Measurements from ENCODE around the gene MEIKIN. TPM values are rescaled to one million over a fixed set of nuclear protein-coding genes. Genes with fewer than 3 reads are reported as not detected.

Gene MEIKIN
- total RNA-seq, 1 donor from 2014 or later, result not detected

GRCh38 chr5:131932235-131932634 is 13.2 kb downstream of the MEIKIN start:
- DNase-seq (ENCODE audit: low read depth, low spot score), result no peak
- H3K27ac Mint-ChIP-seq (ENCODE audit: unreplicated experiment), result no peak overlapping the region

GRCh38 chr5:131928957-131929356 is 16.5 kb downstream of the MEIKIN start:
- H3K4me1 Mint-ChIP-seq, result no peaks in the 10 kb centered on the region
- TF ChIP-seq CTCF (conservative IDR thresholded peaks at IDR 0.05), result no peak
- DNase-seq (ENCODE audit: low read depth, low spot score), result no peak
- no peak overlapping the region for H3K4me3 Mint-ChIP-seq
- peaks cover 32% of the 10 kb centered on the region for H3K9me3 Mint-ChIP-seq
- no peaks in the 10 kb centered on the region for H3K27me3 Mint-ChIP-seq (ENCODE audit: low read depth)
- peaks cover 14% of the 10 kb centered on the region for H3K36me3 Mint-ChIP-seq (ENCODE audit: low read depth)
- no peak overlapping the region for H3K27ac Mint-ChIP-seq (ENCODE audit: unreplicated experiment)

More at GRCh38 chr5:131932235-131932634, 13.2 kb downstream of the MEIKIN start:
- Mint-ChIP-seq H3K9me3 (peaks cover 25% of the 10 kb centered on the region), H3K4me3 (no peak overlapping the region), H3K4me1 (no peaks in the 10 kb centered on the region), H3K36me3 (ENCODE audit: low read depth) (peaks cover 11% of the 10 kb centered on the region), H3K27me3 (ENCODE audit: low read depth) (peaks cover 4% of the 10 kb centered on the region)
- TF ChIP-seq CTCF (conservative IDR thresholded peaks at IDR 0.05), result no peak

GRCh38 chr5:131926168-131926567 is 19.3 kb downstream of the MEIKIN start:
- Mint-ChIP-seq H3K4me3 (no peak overlapping the region), H3K27me3 (ENCODE audit: low read depth) (no peaks in the 10 kb centered on the region), H3K9me3 (peaks cover 32% of the 10 kb centered on the region), H3K4me1 (no peaks in the 10 kb centered on the region), H3K36me3 (ENCODE audit: low read depth) (peaks cover 14% of the 10 kb centered on the region), H3K27ac (ENCODE audit: unreplicated experiment) (no peak overlapping the region)
- no peak for TF ChIP-seq CTCF (conservative IDR thresholded peaks at IDR 0.05)
- no peak for DNase-seq (ENCODE audit: low read depth, low spot score)

GRCh38 chr5:131916481-131916880 is 29.0 kb downstream of the MEIKIN start:
- Mint-ChIP-seq H3K4me3 (no peak overlapping the region), H3K27me3 (ENCODE audit: low read depth) (peaks cover 11% of the 10 kb centered on the region), H3K9me3 (no peaks in the 10 kb centered on the region), H3K36me3 (ENCODE audit: low read depth) (no peaks in the 10 kb centered on the region), H3K27ac (ENCODE audit: unreplicated experiment) (no peak overlapping the region), H3K4me1 (no peaks in the 10 kb centered on the region)
- TF ChIP-seq CTCF (conservative IDR thresholded peaks at IDR 0.05), result no peak
- DNase-seq (ENCODE audit: low read depth, low spot score), result no peak

- no peaks in the 10 kb centered on the region for H3K36me3 Mint-ChIP-seq (ENCODE audit: low read depth)
- H3K4me3 Mint-ChIP-seq, result no peak overlapping the region
- no peaks in the 10 kb centered on the region for H3K4me1 Mint-ChIP-seq
- DNase-seq (ENCODE audit: low read depth, low spot score), result no peak
- H3K9me3 Mint-ChIP-seq, result no peaks in the 10 kb centered on the region
- TF ChIP-seq CTCF (conservative IDR thresholded peaks at IDR 0.05), result no peak
- no peak overlapping the region for H3K27ac Mint-ChIP-seq (ENCODE audit: unreplicated experiment)
- peaks cover 11% of the 10 kb centered on the region for H3K27me3 Mint-ChIP-seq (ENCODE audit: low read depth)
These were observed 31.0 kb downstream of the MEIKIN start for GRCh38 chr5:131914472-131914871.

- no peak for TF ChIP-seq CTCF (conservative IDR thresholded peaks at IDR 0.05)
- no peaks in the 10 kb centered on the region for H3K4me1 Mint-ChIP-seq
- H3K27ac Mint-ChIP-seq (ENCODE audit: unreplicated experiment), result no peak overlapping the region
- H3K27me3 Mint-ChIP-seq (ENCODE audit: low read depth), result peaks cover 13% of the 10 kb centered on the region
- no peaks in the 10 kb centered on the region for H3K36me3 Mint-ChIP-seq (ENCODE audit: low read depth)
- peaks cover 3% of the 10 kb centered on the region for H3K9me3 Mint-ChIP-seq
- H3K4me3 Mint-ChIP-seq, result no peak overlapping the region
- no peak for DNase-seq (ENCODE audit: low read depth, low spot score)
These were observed 31.9 kb downstream of the MEIKIN start for GRCh38 chr5:131913603-131914002.
